Measurements from ENCODE around the gene CFAP54.

The CFAP54 gene

DNA sequence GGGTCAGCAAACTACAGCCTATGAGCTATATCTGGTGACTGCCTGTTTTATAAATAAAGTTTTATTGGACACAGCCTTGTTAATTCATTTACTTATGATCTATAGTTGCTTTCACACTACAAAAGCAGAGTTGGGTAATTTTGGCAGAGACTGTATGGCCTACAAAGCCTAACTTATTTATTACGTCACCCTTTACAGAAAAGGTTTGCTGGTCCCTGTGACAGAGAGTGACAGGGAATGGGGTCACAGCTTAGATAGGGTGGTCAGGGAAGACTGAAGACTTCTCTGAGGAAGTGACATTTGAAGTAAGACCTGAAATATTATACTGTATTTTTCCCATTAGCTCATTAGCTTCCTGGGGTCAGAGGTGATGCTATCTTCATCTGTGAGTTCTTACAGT lies 342.0 kb downstream of the CFAP54 start:
- DNase-seq, result no peak

DNA sequence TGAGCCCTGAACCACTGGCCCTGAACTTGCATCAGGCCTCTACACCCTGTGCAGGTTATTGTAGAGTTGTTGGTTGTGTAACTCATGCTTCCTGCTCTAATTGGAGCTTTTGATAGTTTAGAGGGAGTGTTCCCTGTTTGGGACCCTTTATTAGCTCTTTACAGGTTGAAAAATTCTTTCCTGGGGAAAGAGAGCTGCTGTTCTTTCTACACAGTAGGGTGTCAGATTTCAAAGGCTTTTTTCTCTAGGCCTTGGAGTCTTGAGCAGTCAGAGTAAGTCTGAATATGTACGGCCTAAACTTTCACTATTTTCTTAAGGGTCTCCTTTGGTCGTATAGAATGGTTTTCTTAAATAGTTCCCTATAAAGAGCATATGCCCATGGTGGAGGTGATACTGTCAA lies 356.9 kb downstream of the CFAP54 start:
- DNase-seq, result no peak

DNA sequence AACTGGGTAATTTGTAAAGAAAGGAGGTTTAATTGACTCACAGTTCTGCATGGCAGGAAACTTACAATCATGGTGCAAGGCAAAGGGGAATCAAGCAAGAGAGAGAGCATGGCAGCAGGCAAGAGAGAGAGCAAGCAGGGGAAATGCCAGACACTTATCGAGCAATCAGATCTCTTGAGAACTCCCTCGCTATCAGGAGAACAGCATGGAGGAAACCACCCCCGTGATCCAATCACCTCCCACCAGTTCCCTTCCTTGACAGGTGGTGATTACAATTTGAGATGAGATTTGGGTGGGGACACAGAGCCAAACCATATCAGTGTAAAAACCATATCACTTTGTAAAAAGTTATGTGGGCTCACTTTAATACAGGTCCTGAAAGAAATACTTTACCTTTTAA lies 361.3 kb downstream of the CFAP54 start:
- DNase-seq, result no peak

DNA sequence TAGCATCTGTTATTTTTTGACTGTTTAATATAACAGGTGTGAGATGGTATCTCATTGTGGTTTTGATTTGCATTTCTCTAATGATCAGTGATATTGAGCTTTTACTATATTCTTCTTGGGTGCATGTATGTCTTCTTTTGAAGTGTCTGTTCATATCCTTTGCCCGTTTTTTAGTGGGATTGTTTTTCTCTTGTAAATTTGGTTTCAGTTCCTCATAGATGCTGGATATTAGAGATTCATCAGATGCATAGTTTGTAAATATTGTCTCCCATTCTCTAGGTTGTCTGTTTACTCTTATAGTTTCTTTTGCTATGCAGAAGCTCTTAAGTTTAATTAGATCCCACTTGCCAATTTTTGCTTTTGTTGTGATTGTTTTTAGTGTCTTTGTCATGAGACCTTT lies 368.8 kb downstream of the CFAP54 start:
- DNase-seq, result no peak

DNA sequence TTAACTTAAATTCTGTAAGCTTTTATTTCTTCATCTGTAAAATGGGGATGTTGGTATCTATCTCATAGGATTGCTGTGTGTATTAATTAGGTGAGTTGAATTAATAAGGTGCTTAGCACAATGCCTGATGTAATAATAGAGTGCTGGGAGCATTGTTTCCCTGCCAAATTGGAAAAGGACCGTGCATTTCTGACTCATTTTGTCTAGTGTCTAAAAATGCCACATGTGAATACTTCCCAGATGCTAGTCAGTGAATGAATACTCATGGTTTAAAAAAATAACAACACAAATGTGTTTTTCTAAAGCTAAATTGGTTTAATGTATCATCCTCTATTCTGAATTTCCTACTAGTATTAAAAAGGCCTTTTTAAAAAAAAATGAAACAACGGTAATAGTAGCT lies 372.3 kb downstream of the CFAP54 start:
- no peak for DNase-seq

DNA sequence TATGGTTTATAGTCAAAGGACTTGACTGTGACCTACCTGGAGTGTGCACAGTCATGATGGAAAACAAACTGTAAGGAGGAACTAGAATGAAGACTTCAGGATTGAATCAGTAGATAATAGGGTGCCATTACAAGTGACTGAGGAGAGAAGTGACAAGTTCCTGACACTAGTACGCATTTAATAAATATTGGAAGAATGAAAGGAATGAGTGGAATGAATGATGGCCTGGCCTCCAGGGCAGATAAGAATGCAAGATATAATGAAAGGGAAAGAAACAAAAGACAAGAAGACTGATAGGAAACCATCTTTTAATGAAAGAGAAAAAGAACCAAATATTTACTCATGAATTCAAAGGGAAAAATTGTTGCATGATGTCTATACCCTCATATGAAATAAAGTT lies 372.9 kb downstream of the CFAP54 start:
- DNase-seq, result no peak

DNA sequence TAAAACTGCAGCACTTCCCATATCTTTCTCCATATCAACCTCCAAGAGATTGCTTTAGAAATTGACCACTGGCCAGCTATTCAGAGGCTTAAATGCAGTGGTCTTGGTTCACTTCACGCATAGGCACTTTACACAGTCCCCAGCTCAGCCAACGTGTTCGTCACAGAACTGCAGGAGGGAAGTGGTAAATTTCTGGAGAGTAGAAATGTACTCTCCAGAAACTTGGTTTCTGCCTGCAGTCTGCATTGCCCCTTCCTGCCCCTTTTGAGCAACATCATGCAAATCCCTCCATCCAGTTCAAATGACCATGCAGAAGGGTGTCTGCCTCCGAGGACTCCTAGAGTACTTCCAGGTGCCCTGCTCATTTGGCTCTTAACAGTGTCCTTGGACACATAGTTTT lies 375.0 kb downstream of the CFAP54 start:
- DNase-seq, result no peak

DNA sequence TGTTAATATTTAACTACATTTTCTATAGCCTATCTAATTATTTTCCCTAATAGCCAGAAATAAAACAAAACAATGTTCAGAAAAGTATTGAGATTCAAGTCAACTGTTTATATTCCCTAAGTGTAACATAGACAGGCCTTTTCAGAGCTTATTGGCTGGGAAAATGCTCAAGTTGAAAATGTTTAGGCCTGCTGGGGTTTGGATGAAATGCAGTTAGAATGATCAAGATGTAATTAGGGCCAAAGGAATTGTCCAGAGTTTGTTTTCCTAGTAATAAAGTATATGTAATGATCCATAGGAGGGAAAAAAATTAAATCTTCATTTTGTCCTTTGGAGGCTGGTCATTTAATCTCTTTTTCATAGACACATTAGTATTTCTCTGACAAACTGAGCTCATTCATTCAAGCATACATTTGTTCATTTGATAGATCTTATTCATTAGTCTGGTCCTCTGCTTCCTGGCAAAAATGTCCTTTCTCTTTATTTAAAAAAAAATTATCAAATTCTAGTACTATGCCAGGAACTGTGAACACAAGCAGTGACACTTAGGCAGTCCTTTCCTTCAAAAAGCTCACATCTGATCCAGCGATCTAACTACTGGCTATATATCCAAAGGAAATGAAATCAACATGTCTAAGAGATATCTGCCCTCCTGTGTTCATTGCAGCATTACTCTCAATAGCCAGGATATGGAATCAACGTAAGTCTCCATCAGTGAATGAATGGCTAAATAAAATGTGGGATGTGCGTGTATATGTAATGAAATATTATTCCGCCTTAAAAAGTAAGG lies 377.6 kb downstream of the CFAP54 start:
- no peak for DNase-seq

DNA sequence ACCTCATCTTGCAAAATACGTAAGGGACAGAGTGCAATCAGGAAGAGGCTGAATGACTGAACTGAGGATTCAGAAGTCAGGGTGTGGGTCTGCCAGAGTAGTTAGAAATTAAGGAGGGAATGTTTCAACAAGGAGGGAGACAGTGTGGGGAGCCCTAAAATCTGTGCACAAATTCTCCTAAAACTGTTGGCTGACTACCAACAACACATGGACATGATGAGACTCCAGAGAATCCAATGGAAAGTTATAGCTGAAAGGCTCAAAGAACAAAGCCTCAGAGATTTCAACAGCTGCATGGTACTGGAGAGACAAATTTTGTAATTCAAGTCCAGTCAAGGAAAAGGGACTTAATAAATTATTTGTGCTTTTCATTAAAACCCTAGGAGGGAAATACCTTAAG lies 381.6 kb downstream of the CFAP54 start:
- no peak for DNase-seq

DNA sequence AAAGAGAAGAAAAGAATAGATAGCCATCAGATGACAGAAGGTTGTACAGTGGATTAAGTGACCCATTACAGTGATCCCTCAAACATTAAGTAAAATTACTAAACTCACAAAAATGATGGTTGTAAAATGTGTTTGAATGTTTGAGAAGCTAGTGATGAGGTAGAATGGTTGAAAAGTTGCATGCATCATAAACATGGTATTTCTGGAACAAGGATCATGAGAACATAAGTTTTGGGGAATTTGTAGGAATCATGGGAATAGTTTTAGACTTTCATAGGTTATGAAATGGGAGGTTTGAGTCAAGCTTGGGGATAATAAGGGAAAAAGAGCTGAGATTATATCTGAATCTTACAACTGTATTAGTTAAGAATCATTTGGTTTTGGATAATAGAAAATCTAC lies 383.6 kb downstream of the CFAP54 start:
- no peak for DNase-seq

DNA sequence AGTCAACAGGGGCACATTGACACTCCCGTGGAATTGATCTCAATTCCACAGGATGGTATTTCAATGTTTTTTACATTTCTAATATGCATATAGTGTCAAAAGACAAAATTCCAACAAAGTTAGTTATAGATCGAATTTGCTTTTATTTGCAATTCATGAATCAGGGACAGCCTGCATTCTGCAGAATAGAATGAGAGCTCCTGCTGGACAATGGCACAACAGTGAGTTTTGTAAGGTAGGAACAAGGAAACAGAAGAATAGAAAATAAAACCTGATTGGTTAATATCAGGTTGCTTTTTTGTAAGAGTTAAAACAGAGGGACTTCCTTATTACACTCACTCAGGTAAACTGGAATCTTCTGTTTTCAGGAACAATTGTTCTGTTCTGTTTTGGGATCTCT lies 384.8 kb downstream of the CFAP54 start:
- no peak for DNase-seq

DNA sequence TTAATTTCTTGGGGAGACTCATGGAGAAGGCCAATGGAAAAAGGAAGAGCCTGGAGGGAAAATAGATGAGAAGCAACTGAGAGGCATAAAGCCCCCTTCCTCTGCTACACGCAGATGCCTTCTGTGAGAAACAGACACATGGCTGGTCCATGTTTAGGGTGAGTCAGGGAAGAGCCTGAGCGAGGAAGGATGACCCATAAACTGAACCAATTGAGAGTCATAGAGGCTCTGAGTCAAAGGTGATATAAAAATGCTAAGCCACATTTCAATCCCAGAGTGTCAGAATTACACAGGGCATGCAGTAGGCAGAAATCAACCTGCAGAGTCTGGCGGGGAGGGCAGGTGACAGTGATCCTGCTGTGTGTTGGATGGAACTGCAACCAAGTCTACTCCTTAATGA lies 387.6 kb downstream of the CFAP54 start:
- DNase-seq, result no peak

DNA sequence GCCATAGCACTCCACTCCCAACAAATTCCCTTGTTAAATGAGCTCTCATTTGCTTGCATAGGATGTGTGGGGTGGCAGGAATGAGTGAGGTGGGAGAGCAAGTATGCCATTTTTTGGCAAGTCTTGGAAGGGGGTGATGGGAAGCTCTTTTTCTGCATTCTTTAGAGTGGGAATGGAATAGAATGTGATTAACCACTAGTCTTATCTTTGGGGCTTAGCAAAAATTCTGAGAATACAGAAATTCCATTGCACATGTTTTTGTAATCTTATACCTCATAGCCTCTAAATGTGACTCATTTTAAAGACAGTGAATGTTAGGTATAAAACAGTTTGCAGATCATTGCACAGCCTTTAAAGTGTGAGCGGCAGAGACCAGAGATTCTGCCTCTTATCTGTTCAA lies 389.3 kb downstream of the CFAP54 start:
- DNase-seq, result no peak

DNA sequence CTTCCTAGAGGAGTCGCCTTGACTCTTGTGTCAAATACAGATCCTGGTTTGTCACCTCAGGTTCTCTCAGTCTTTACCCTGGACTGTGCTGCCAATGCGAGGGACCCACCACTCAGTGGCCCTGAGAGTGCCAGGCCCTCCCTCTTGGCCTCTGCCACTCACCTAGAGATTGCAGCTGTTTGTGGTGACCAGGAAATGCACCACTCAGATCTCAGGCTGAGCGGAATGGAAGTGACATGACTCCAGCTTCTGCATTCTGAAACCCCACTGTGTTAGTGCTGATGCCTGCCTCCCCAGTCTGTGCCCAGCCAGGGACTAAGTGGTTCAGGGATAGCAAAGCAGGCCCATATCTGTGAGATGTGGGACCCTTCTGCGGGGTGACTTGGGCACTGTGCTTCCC lies 389.9 kb downstream of the CFAP54 start:
- DNase-seq, result no peak

DNA sequence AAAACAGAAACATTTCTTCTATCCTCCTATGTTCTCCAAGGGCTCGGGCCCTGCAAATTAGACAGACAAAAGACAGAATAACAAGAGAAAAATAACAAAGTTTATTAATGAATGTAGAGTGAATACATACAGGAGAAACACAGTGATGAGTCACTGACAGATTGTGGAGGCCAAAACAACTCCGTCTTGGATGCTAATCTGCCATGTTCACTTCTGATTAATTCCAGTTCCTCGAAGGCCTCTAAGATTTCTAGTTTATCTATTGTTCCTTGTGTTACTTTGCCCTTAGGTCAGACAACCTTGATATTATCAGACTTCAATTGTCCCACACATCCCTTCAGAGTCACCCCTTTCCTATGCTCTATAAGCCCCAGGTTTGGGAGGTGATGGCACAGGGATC lies 390.8 kb downstream of the CFAP54 start:
- no peak for DNase-seq

DNA sequence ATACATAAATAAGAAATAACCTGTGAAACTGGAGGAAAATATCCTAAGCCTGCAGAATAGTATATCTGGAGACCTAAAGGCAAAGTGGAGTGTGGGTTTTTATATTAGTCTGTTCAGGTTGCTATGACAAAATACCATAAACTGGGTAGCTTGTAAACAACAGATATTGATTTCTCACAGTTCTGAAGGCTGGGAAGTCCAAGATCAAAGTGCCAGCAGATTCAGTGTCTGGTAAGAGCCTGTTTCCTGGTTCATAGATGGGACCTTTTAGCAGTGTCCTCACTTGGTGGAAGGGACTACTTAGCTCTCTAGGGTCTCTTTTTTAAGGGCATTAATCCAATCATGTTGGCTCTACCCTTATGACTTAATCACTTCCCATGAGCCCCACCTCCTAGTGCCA lies 392.2 kb downstream of the CFAP54 start:
- DNase-seq, result no peak

DNA sequence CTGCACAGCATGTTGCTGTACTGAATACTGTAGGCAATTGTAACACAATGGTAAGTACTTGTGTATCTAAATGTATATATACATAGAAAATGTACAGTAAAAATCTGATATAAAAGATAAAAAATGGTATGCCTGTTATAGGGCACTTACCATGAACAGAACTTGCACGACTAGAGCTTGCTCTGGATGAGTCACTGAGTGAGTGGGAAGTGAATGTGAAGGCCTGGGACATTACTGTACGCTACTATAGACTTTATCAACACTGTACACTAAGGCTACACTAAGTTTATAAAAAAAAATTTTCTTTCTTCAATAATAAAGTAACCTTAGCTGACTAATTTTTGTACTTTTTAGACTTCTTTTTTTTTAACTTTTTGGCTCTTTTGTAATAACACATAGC lies 393.5 kb downstream of the CFAP54 start:
- DNase-seq, result no peak

DNA sequence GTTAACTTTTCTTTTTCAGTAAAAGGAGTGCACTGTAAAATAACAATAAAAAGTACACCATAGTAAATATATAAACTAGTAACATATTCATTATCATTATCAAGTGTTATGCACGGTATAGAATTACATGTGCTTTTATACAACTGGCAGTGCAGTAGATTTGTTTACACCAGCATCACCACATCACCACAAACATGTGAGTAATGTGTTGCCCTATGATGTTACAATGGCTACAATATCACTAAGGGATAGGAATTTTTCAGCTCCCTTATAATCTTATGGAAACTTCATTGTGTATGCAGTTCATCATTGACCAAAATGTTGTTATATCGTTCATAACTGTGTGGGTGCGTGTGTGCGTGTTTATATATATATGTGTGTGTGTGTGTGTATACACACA lies 394.2 kb downstream of the CFAP54 start:
- no peak for DNase-seq

DNA sequence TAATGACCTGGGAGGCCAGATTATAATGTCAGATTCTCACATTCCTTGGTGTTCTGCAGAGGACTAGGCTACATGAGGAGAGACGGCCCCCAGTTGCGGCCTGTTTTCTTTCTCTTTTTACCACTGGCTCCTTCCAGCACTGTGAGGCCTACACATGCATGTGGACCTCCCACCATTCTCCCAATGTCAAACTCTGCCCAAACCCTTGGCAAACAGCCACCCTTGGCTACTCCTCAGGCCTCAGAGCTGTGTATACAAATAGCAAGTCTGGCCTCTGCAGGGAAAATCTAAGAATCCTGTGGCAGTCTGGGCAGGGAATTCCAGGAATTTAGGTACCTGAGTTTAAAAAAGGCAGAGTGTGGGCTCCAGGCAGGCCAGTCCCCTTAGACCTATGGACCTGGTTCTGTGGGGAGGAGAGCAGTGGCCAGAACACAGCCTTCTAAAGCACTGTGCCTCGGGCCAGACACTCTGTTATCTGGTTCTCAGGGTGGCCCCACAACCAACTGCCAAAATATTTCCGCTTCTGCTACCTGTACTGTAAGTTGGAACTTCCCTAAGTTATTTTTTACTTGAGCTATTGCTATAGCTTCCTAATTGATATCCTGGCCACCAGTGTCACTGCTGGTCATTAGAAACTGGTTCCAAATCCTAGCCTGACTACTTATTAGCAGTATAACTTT lies 397.8 kb downstream of the CFAP54 start:
- DNase-seq, result no peak

DNA sequence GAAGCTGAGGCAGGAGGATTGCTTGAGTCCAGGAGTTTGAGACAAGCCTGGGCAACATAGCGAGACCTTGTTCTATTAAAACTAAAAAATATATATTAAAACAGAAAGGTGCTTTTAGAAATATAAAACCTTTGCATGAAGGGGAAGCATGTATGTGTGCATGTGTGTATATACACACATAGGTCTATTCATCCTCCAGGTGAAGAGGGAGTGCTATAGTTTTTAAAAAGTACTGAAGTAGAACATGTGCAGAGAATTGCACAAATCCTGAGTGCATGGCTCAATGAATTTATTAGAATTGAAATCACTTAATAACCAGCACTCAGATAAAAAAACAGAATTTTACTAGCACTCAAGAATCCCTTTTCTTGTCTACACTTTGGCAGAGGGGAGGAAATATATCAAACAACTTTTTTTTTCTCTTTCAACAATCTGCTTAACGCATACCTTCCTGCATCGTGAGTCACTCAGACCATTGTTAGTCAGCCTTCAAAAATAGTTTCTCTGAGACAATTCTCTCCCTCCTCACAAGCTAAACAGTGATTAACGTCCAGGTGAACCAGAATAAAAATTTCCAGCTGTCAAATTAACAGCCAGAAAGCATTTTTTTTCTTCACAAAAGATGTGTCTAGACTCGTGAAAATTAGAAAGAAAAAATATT lies 400.0 kb downstream of the CFAP54 start:
- no peak for DNase-seq

DNA sequence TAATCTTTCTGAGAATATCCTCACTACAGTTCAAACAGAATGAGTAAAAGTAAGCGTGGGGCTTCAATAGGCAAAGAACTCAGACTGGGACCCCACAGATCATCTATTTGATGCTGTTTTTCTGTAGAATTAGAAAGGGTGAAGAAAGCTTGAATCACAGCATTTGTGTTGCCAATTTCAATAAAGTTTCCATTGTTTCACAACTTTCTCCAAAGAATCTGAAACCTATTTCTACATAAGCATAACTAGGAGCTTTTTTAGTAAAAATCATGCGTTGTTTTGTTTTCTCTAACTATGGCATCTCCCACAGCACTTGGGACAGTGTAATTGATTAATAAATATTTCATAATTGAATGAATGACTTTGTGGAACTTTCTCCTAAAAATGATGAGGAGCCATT lies 401.0 kb downstream of the CFAP54 start:
- DNase-seq, result no peak

DNA sequence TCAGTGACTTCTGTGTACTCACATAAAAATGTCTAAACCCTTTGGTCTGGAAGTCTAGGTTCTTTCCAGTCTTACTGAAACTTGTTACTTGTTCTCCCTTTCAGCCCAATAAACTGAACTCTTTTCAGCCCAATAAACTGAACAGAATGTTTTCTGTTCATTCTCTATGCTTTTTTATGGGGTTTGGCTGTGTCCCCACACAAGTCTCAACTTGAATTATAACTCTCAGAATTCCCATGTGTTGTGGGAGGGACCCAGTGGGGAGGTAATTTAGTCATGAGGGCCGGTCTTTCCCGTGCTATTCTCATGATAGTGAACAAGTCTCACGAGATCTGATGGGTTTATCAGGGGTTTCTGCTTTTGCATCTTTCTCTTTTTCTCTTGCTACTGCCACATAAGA lies 402.7 kb downstream of the CFAP54 start:
- DNase-seq, result no peak

DNA sequence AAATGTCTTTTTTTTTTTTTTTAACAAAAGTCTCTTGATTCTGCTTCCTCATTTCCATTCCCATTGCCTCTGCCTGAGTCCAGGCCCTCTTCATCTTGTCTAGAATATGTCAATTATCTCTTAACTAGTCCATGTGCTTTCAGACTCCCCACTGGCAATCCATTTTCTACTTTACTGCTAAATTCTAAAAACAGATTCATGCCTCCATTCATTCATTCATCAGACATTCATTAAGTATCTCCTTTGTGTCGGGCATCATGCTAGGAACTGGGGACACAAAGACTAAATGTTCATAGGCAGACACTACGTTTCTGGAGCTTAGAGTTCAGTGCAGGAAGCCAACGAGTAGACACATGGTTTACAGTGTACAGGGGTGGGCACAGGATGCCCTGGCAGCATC lies 408.0 kb downstream of the CFAP54 start:
- DNase-seq, result no peak

DNA sequence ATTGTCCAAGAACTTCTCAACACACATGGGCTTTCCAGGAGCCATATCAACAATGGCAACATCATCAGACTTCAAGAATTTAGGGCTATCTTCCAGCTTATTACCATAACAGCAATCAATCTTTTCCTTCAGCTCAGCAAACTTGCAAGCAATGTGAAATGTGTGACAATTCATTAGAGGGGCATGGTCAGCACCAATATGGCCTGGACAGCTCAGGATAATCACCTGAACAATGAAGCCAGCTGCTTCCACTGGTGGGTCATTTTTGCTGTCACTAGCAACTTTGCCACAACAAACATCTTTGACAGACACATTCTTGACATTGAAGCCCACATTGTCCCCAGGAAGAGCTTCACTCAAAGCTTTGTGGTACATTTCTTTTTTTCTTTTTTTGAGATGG lies 411.8 kb downstream of the CFAP54 start:
- no peak for DNase-seq
